ENCODE measurements around the gene MEF2B. TPM values are rescaled to one million over a fixed set of nuclear protein-coding genes. Genes with fewer than 3 reads are reported as not detected.

Gene MEF2B
- total and polyA plus RNA-seq, 10 of the 15 experiments (the other 5 are each of a cell fraction or from before 2014, with no cell fraction given) = 0.09 to 33.0 (median 8.9) TPM

DNA sequence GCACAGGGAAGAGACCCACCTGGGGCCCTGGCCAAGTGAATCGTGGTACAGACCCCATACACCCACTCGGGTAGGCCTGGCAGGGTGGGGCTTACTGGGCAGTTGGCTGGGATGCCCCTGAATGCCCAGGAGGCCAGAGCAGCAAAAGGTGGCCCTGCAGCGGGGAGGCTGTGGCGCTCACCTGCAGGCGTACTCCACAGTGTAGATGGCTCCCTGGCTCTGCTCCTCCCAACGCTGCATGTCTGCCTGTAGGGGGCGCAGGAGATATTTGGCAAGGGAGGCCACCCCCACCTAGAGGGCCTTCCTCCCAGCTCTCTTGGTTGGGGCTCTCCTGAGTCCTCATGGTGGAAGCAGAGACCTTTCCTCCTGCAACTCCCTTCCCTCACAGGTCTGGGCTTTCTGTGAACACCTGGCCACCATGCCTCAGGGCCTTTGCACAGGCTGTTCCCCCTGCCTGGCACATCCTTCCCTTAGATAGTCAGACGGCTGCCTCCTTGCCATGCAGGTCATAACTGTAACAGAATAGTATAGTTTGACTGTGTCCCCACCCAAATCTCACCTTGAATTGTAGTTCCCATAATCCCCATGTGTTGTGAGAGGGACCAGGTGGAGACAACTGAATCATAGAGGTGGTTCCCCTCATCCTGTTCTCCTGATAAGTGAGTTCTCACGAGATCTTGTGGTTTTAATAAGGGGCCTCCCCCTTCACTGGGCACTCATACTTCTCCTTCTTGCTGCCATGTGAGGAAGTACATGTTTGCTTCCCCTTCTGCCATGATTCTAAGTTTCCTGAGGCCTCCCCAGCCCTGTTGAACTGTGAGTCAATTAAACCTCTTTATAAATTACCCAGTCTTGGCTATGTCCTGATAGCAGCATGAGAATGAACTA, 16.0 kb upstream of the MEF2B start (continued):
- TF ChIP-seq, protein P1, sequence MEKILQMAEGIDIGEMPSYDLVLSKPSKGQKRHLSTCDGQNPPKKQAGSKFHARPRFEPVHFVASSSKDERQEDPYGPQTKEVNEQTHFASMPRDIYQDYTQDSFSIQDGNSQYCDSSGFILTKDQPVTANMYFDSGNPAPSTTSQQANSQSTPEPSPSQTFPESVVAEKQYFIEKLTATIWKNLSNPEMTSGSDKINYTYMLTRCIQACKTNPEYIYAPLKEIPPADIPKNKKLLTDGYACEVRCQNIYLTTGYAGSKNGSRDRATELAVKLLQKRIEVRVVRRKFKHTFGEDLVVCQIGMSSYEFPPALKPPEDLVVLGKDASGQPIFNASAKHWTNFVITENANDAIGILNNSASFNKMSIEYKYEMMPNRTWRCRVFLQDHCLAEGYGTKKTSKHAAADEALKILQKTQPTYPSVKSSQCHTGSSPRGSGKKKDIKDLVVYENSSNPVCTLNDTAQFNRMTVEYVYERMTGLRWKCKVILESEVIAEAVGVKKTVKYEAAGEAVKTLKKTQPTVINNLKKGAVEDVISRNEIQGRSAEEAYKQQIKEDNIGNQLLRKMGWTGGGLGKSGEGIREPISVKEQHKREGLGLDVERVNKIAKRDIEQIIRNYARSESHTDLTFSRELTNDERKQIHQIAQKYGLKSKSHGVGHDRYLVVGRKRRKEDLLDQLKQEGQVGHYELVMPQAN (conservative IDR thresholded peaks at IDR 0.05) = no peak

DNA sequence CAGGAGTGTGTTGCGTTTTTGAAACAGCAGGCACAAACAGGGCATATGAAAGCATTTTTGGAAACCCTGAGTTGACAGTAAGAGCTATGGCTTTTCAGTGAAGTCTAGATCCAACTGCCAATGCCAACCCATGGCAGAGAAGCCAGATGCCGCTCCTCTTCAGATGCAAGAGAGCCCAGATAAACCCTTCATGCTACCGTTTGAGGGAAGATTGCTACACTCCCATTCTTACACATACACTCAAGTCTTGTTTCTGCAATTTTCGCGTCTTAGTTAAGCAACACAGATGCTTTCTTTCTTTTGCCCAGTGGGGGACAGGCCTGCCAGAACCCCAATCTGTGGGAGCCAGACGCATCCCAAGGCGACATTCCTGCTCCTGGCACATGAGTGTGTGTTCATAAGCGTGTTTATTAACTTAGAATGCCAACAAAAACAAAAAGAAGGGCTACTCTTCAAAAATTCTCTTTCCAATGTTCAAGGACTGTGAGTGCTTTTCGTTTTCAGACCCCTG, 11.5 kb upstream of the MEF2B start:
- no peak overlapping the region for H3K4me2 ChIP-seq (ENCODE audit: control insufficient read depth, insufficient read depth)
- ATAC-seq (no peak), FAIRE-seq (no peak), DNase-seq (ENCODE audit: low read depth, low spot score) (no peak)
- no peaks in the 10 kb centered on the region for H3K27me3 ChIP-seq (replicated peaks in 1 of 2; ENCODE audit: control insufficient read depth in 2 of 2, insufficient read depth in 2 of 2, low read length in 1 of 2)
- ChIA-PET RAD21 (ENCODE audit: unreplicated experiment) (no interaction called here), SMC1A (ENCODE audit: uncharacterized antibody, unreplicated experiment) (no interaction called here), CTCF (no interaction called here), POLR2A (interaction anchor here (0.5 kb wide), 1 partner anchor 12 kb away, joined by 4 read pairs; no protein-coding TSS in a partner anchor)
- BruUV-seq (replicated peaks) = no TSS peak
- in situ Hi-C loops (cut with MboI) = no loop called here
- H3K9ac ChIP-seq (ENCODE audit: control insufficient read depth, insufficient read depth, low read length) = no peak overlapping the region
- peaks cover 2% of the 10 kb centered on the region; the same call in 1 of the 3 replicates for H3K9me3 ChIP-seq (replicated peaks; ENCODE audit: control insufficient read depth, insufficient read depth, low read length)
- intact Hi-C loops (cut with micrococcal nuclease; ENCODE audit: unreplicated experiment) = no loop called here
- H3K36me3 ChIP-seq (ENCODE audit: control insufficient read depth in 2 of 2, insufficient read depth in 2 of 2, low read length in 1 of 2) = peaks cover 0 to 3% of the 10 kb centered on the region in 2 experiments; a peak in 2 of 4 replicates
- no peak overlapping the region for H3K4me3 ChIP-seq
- H4K20me1 ChIP-seq (ENCODE audit: control insufficient read depth, insufficient read depth) = no peaks in the 10 kb centered on the region
- no peaks in the 10 kb centered on the region for H3K79me2 ChIP-seq (ENCODE audit: control insufficient read depth, insufficient read depth, low read length)
- no peak overlapping the region for H2AFZ ChIP-seq (ENCODE audit: control insufficient read depth, low read depth, low read length)
- 94% methylated on average over 9 of the region's 9 CpGs for WGBS (ENCODE audit: insufficient coverage, insufficient replicate concordance, low lambda C conversion rate, missing lambda C conversion rate)
- no peak overlapping the region for H3K27ac ChIP-seq (ENCODE audit: control insufficient read depth, insufficient read depth)
- TF ChIP-seq ATF7 (IDR thresholded peaks at IDR 0.05; ENCODE audit: low read depth) (no peak), RELA (IDR thresholded peaks at IDR 0.05; ENCODE audit: borderline replicate concordance, partially characterized antibody) (no peak), KLF5 (IDR thresholded peaks at IDR 0.05; ENCODE audit: partially characterized antibody) (no peak), MEF2B (IDR thresholded peaks at IDR 0.05; ENCODE audit: partially characterized antibody, poor library complexity, severe bottlenecking) (no peak)
- TF ChIP-seq, protein P2, sequence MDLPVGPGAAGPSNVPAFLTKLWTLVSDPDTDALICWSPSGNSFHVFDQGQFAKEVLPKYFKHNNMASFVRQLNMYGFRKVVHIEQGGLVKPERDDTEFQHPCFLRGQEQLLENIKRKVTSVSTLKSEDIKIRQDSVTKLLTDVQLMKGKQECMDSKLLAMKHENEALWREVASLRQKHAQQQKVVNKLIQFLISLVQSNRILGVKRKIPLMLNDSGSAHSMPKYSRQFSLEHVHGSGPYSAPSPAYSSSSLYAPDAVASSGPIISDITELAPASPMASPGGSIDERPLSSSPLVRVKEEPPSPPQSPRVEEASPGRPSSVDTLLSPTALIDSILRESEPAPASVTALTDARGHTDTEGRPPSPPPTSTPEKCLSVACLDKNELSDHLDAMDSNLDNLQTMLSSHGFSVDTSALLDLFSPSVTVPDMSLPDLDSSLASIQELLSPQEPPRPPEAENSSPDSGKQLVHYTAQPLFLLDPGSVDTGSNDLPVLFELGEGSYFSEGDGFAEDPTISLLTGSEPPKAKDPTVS (IDR thresholded peaks at IDR 0.05; ENCODE audit: low read depth, low read length) = no peak
- TF ChIP-seq, protein P3, sequence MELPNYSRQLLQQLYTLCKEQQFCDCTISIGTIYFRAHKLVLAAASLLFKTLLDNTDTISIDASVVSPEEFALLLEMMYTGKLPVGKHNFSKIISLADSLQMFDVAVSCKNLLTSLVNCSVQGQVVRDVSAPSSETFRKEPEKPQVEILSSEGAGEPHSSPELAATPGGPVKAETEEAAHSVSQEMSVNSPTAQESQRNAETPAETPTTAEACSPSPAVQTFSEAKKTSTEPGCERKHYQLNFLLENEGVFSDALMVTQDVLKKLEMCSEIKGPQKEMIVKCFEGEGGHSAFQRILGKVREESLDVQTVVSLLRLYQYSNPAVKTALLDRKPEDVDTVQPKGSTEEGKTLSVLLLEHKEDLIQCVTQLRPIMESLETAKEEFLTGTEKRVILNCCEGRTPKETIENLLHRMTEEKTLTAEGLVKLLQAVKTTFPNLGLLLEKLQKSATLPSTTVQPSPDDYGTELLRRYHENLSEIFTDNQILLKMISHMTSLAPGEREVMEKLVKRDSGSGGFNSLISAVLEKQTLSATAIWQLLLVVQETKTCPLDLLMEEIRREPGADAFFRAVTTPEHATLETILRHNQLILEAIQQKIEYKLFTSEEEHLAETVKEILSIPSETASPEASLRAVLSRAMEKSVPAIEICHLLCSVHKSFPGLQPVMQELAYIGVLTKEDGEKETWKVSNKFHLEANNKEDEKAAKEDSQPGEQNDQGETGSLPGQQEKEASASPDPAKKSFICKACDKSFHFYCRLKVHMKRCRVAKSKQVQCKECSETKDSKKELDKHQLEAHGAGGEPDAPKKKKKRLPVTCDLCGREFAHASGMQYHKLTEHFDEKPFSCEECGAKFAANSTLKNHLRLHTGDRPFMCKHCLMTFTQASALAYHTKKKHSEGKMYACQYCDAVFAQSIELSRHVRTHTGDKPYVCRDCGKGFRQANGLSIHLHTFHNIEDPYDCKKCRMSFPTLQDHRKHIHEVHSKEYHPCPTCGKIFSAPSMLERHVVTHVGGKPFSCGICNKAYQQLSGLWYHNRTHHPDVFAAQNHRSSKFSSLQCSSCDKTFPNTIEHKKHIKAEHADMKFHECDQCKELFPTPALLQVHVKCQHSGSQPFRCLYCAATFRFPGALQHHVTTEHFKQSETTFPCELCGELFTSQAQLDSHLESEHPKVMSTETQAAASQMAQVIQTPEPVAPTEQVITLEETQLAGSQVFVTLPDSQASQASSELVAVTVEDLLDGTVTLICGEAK (IDR thresholded peaks at IDR 0.05; ENCODE audit: borderline replicate concordance) = no peak
- TF ChIP-seq, protein P4, sequence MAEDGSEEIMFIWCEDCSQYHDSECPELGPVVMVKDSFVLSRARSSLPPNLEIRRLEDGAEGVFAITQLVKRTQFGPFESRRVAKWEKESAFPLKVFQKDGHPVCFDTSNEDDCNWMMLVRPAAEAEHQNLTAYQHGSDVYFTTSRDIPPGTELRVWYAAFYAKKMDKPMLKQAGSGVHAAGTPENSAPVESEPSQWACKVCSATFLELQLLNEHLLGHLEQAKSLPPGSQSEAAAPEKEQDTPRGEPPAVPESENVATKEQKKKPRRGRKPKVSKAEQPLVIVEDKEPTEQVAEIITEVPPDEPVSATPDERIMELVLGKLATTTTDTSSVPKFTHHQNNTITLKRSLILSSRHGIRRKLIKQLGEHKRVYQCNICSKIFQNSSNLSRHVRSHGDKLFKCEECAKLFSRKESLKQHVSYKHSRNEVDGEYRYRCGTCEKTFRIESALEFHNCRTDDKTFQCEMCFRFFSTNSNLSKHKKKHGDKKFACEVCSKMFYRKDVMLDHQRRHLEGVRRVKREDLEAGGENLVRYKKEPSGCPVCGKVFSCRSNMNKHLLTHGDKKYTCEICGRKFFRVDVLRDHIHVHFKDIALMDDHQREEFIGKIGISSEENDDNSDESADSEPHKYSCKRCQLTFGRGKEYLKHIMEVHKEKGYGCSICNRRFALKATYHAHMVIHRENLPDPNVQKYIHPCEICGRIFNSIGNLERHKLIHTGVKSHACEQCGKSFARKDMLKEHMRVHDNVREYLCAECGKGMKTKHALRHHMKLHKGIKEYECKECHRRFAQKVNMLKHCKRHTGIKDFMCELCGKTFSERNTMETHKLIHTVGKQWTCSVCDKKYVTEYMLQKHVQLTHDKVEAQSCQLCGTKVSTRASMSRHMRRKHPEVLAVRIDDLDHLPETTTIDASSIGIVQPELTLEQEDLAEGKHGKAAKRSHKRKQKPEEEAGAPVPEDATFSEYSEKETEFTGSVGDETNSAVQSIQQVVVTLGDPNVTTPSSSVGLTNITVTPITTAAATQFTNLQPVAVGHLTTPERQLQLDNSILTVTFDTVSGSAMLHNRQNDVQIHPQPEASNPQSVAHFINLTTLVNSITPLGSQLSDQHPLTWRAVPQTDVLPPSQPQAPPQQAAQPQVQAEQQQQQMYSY (CRISPR knock-in tag; IDR thresholded peaks at IDR 0.05) = no peak
- H3K4me1 ChIP-seq (ENCODE audit: control insufficient read depth, insufficient read depth, low read length) = no peaks in the 10 kb centered on the region
